ENCODE data around the gene DUSP7.

The DUSP7 gene

DNA sequence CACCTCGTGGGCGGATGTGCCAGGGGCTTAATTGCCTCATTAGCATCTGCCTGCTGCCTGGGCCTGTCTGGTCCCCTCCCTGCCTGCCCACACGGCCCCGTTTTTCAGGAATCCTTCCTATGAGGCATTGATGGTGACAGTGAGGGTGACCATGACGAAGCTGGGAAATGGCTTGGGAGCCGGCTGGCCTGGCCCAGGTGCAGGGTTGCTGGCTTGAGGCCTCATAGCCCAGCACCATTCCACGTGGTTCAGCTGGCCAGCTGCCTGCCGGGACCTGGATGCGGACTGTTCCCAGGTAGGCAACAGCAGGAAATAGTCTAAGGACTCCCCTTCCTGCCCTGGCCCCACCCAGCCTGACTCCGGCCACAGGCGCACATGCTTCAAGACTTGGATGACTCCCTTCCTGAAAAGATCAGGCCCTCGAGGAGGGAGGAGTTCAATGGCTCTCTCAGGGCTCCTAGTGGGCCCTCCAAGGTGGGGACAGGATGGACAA lies 8.9 kb upstream of the DUSP7 start:
- DNase-seq (no peak), ATAC-seq (replicated peaks) (no peak)
- H3K27ac Mint-ChIP-seq: no peak overlapping the region
- H3K4me3 Mint-ChIP-seq: no peak overlapping the region
- H3K27me3 Mint-ChIP-seq: no peaks in the 10 kb centered on the region
- H3K36me3 Mint-ChIP-seq: no peaks in the 10 kb centered on the region
- H3K4me1 Mint-ChIP-seq: peaks cover 12 to 19% of the 10 kb centered on the region in 2 donors
- no peaks in the 10 kb centered on the region for H3K9me3 Mint-ChIP-seq

DNA sequence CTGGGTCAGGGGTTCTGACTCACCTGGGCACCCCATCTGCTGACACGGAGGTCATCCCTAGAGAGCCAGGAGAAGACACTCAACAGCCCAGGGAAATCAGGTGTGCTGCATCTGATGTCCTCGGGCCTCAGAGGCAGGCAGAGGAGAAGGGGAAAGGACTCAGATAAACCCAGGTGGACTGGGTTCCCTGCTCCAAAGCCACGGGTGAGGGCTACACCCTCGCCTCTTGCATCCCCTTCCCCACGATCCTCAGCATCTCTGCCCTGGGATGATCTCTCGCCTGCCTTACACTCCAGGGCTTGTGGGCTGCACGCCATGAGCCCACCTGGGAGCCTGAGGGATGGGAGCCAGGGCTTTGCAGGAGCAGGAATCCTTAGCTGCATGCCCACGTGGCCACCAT lies 8.2 kb upstream of the DUSP7 start:
- H3K4me1 Mint-ChIP-seq: peaks cover 16 to 24% of the 10 kb centered on the region in 2 donors
- no peaks in the 10 kb centered on the region for H3K9me3 Mint-ChIP-seq
- no peaks in the 10 kb centered on the region for H3K27me3 Mint-ChIP-seq
- H3K36me3 Mint-ChIP-seq: no peaks in the 10 kb centered on the region
- DNase-seq: no peak
- ATAC-seq (replicated peaks): no peak
- H3K27ac Mint-ChIP-seq: peak overlapping the region; percentile 60
- H3K4me3 Mint-ChIP-seq: no peak overlapping the region

DNA sequence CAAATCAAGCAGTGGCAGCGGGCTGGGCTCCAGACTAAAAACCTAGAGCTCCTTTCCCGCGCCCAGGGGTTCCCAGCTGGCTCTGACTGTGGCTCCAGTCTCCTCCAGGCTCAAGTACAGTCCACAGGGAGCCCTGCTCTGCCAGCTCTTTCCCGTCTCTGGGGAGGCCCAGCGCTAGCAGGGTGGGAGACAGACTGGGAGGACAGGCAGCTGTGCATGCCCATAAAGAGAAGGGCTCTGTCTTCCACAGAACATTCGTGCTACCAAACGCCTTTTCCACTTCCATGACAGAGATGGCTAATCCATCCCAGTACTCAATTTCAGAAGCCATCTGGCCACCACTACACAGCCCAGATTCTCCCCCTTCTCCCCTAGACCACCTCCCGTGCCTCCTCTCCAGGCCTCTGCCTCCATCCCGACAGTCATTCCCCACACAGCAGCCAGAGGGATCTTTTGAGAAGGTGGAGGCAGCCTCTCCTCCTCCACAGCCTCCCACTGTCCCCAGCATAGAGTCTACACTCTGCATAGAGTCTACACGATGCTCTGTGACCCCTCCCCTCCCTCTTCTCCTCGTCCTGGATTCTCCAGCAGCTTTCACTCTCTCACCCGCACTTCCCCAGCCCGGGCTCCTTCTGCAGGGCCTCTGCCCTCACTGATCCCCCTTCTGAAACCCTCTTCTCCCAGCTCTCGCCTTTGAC lies 6.8 kb upstream of the DUSP7 start:
- no peak for ATAC-seq (replicated peaks)
- peaks cover 25 to 33% of the 10 kb centered on the region in 2 donors for H3K4me1 Mint-ChIP-seq
- no peak overlapping the region for H3K27ac Mint-ChIP-seq
- no peaks in the 10 kb centered on the region for H3K27me3 Mint-ChIP-seq
- no peak overlapping the region for H3K4me3 Mint-ChIP-seq
- H3K36me3 Mint-ChIP-seq: no peaks in the 10 kb centered on the region
- no peaks in the 10 kb centered on the region for H3K9me3 Mint-ChIP-seq
- no peak for DNase-seq

- DNase-seq: peak; percentile 38
- H3K27me3 Mint-ChIP-seq: no peaks in the 10 kb centered on the region
- no peak overlapping the region for H3K4me3 Mint-ChIP-seq
- H3K4me1 Mint-ChIP-seq: peaks cover 25 to 37% of the 10 kb centered on the region in 2 donors
- ATAC-seq (replicated peaks): peak; percentile 82
- H3K9me3 Mint-ChIP-seq: no peaks in the 10 kb centered on the region
- no peaks in the 10 kb centered on the region for H3K36me3 Mint-ChIP-seq
- peak overlapping the region; percentile 20 for H3K27ac Mint-ChIP-seq
These were observed 6.1 kb upstream of the DUSP7 start for GRCh38 chr3:52062505-52062904.

DNA sequence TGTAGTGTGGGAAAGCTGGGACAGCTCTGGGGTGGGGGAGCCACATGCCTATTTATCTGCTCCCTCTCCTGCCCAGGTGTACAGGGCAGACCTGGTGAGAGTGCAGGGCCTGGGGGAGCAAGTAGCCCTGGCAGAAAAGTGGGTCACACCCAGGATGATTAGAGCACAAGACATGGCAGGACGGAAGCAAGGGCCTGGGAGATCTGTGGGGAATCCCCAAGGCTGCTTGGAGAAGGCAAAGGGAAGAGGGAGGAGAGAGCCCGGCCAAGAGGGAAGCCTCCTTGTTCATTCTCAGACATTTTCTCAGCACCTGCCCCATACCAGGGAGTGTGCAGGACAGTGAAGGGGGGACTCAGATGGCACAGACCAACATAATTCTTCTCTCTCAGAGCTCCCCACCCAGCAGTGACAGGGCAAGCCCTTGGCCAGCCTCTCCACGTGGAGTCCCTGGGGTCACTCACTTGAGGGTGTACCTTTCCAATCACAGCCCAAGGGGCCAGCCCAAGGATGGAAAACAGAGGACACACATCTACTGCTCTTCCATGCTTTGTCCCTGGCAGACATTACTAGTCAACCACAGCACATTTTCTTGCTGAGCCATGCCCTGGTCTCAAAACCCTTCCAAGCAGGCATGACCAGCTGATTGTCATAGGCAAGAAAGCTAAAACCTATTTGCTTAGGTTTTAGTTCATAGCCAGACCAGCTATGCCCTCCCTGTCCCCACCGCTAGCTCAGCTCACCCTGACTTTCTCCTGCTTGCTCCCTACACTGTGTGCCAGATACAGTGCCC lies 4.9 kb upstream of the DUSP7 start:
- DNase-seq (no peak), ATAC-seq (replicated peaks) (no peak)
- Mint-ChIP-seq H3K36me3 (no peaks in the 10 kb centered on the region), H3K4me1 (peaks cover 25 to 44% of the 10 kb centered on the region in 2 donors), H3K9me3 (no peaks in the 10 kb centered on the region), H3K27ac (no peak overlapping the region), H3K27me3 (no peaks in the 10 kb centered on the region), H3K4me3 (no peak overlapping the region)

GRCh38 chr3:52059781-52060180 lies 3.4 kb upstream of the DUSP7 start:
- peak overlapping the region in 1 of 2 donors; percentile 27 for H3K4me3 Mint-ChIP-seq
- DNase-seq (no peak), ATAC-seq (replicated peaks) (no peak)
- no peak overlapping the region for H3K27ac Mint-ChIP-seq
- H3K27me3 Mint-ChIP-seq: no peaks in the 10 kb centered on the region
- H3K9me3 Mint-ChIP-seq: no peaks in the 10 kb centered on the region
- peaks cover 31 to 53% of the 10 kb centered on the region in 2 donors for H3K4me1 Mint-ChIP-seq
- no peaks in the 10 kb centered on the region for H3K36me3 Mint-ChIP-seq

- Mint-ChIP-seq H3K27me3 (no peaks in the 10 kb centered on the region), H3K27ac (peak overlapping the region; percentile 51), H3K36me3 (peaks cover 5 to 9% of the 10 kb centered on the region in 2 donors), H3K9me3 (no peaks in the 10 kb centered on the region), H3K4me1 (peaks cover 46 to 65% of the 10 kb centered on the region in 2 donors), H3K4me3 (peak overlapping the region; percentile 91 to 92)
- DNase-seq: no peak
- ATAC-seq (replicated peaks): no peak
These were observed 1.6 kb upstream of the DUSP7 start for GRCh38 chr3:52057812-52058495.

- DNase-seq (peak; percentile 98), ATAC-seq (replicated peaks) (peak; percentile 82 to 88)
- peaks cover 8 to 13% of the 10 kb centered on the region in 2 donors for H3K36me3 Mint-ChIP-seq
- H3K9me3 Mint-ChIP-seq: no peaks in the 10 kb centered on the region
- H3K4me3 Mint-ChIP-seq: peak overlapping the region; percentile 91 to 92
- H3K27ac Mint-ChIP-seq: peak overlapping the region; percentile 95
- peaks cover 49 to 67% of the 10 kb centered on the region in 2 donors for H3K4me1 Mint-ChIP-seq
- no peaks in the 10 kb centered on the region for H3K27me3 Mint-ChIP-seq
These were observed 819 bp upstream of the DUSP7 start for GRCh38 chr3:52056968-52057811.

- Mint-ChIP-seq H3K4me3 (peak overlapping the region; percentile 87 to 88), H3K27ac (peak overlapping the region; percentile 94), H3K4me1 (peaks cover 48 to 68% of the 10 kb centered on the region in 2 donors), H3K27me3 (no peaks in the 10 kb centered on the region), H3K9me3 (no peaks in the 10 kb centered on the region), H3K36me3 (peaks cover 14 to 23% of the 10 kb centered on the region in 2 donors)
- peak; percentile 21 to 33 for ATAC-seq (replicated peaks)
- peak; percentile 48 for DNase-seq
These were observed 627 bp downstream of the DUSP7 start for GRCh38 chr3:52055537-52056351.

- peaks cover 18 to 27% of the 10 kb centered on the region in 2 donors for H3K36me3 Mint-ChIP-seq
- DNase-seq: no peak
- no peaks in the 10 kb centered on the region for H3K27me3 Mint-ChIP-seq
- ATAC-seq (replicated peaks): no peak
- H3K4me3 Mint-ChIP-seq: peak overlapping the region; percentile 87 to 88
- H3K27ac Mint-ChIP-seq: peak overlapping the region; percentile 94
- H3K4me1 Mint-ChIP-seq: peaks cover 49 to 67% of the 10 kb centered on the region in 2 donors
- no peaks in the 10 kb centered on the region for H3K9me3 Mint-ChIP-seq
These were observed 1.5 kb downstream of the DUSP7 start for GRCh38 chr3:52054661-52055511.

GRCh38 chr3:52053307-52054304 lies 2.8 kb downstream of the DUSP7 start:
- Mint-ChIP-seq H3K9me3 (no peaks in the 10 kb centered on the region), H3K27me3 (no peaks in the 10 kb centered on the region), H3K4me3 (peak overlapping the region; percentile 65 to 73), H3K36me3 (peaks cover 26 to 36% of the 10 kb centered on the region in 2 donors), H3K27ac (peak overlapping the region; percentile 92), H3K4me1 (peaks cover 43 to 56% of the 10 kb centered on the region in 2 donors)
- ATAC-seq (replicated peaks): peak; percentile 8 to 10
- peak; percentile 24 for DNase-seq
